ENCODE results near the gene TBR1. TPM values are rescaled to one million over a fixed set of nuclear protein-coding genes. Genes with fewer than 3 reads are reported as not detected.

TBR1 gene
- total RNA-seq, 1 experiment from 2014 or later = not detected

- no peak for DNase-seq (ENCODE audit: low read depth)
These were observed 787 bp upstream of the TBR1 start for GRCh38 chr2:161415034-161415986.

- DNase-seq (ENCODE audit: low read depth) = no peak
These were observed 776 bp downstream of the TBR1 start for GRCh38 chr2:161416708-161417437.

- DNase-seq (ENCODE audit: low read depth) = no peak
These were observed 1.6 kb downstream of the TBR1 start for GRCh38 chr2:161417438-161418274.

GRCh38 chr2:161418275-161418714 lies 2.2 kb downstream of the TBR1 start:
- DNase-seq (ENCODE audit: low read depth) = no peak

GRCh38 chr2:161418715-161419637 lies 2.9 kb downstream of the TBR1 start:
- DNase-seq (ENCODE audit: low read depth) = no peak

- DNase-seq (ENCODE audit: low read depth) = no peak
These were observed 3.6 kb downstream of the TBR1 start for GRCh38 chr2:161419638-161420190.

GRCh38 chr2:161420406-161421074 lies 4.4 kb downstream of the TBR1 start:
- no peak for DNase-seq (ENCODE audit: low read depth)

- no peak for DNase-seq (ENCODE audit: low read depth)
These were observed 5.6 kb downstream of the TBR1 start for GRCh38 chr2:161421686-161422085.

- DNase-seq (ENCODE audit: low read depth) = no peak
These were observed 6.8 kb downstream of the TBR1 start for GRCh38 chr2:161422816-161423403.

- no peak for DNase-seq (ENCODE audit: low read depth)
These were observed 7.6 kb downstream of the TBR1 start for GRCh38 chr2:161423421-161424393.

- DNase-seq (ENCODE audit: low read depth) = no peak
These were observed 8.3 kb downstream of the TBR1 start for GRCh38 chr2:161424394-161424769.

- DNase-seq (ENCODE audit: low read depth) = no peak
These were observed 9.0 kb downstream of the TBR1 start for GRCh38 chr2:161424891-161425727.

GRCh38 chr2:161425728-161426454 lies 9.8 kb downstream of the TBR1 start:
- DNase-seq (ENCODE audit: low read depth) = no peak

GRCh38 chr2:161426455-161426921 lies 10.4 kb downstream of the TBR1 start:
- no peak for DNase-seq (ENCODE audit: low read depth)

GRCh38 chr2:161426922-161427663 lies 11.0 kb downstream of the TBR1 start:
- DNase-seq (ENCODE audit: low read depth) = no peak
